Mammary epithelial cell (primary cell): ENCODE measurements around the gene MT1X.

Source experiments
- CTCF ChIP-seq, 2 donors: IDR thresholded peaks in 1 of 2; conservative IDR thresholded peaks in 1 of 2; 2 replicates each; pipeline ENCODE4 v1.5.1; 2011 to 2012; ENCODE audit warnings: inconsistent platforms in 2 of 2, low read length in 2 of 2, mild to moderate bottlenecking in 2 of 2, control low read depth in 1 of 2, low read depth in 1 of 2; ENCODE audit not compliant: insufficient read depth in 1 of 2; ENCODE audit errors: extremely low read depth in 1 of 2
- EZH2 ChIP-seq: IDR thresholded peaks from 2 replicates; pipeline ENCODE4 v1.6.1; 2012; ENCODE audit warnings: low read length, inconsistent platforms, borderline replicate concordance

- TF ChIP-seq EZH2, result no peak
- no peak for TF ChIP-seq CTCF (conservative IDR thresholded peaks at IDR 0.05 in 1 of 2, IDR thresholded peaks at IDR 0.05 in 1 of 2; ENCODE audit: extremely low read depth in 1 of 2, insufficient read depth in 1 of 2, low read depth in 1 of 2, low read length in 2 of 2)
Observed at GRCh38 chr16:56669005-56669839, 13.0 kb upstream of the MT1X start, which contains the start of gene MT1H.
